Tibial nerve (tissue), 3 donors: ENCODE measurements around the gene THOC6.

Source experiments
- POLR2A ChIP-seq, 2 donors: fragments of 450-650 bp; IDR thresholded peaks; one replicate each; pipeline ENCODE4 v1.6.1; 2017; ENCODE audit warnings: antibody characterized with exemption in 2 of 2, mild to moderate bottlenecking in 2 of 2, moderate library complexity in 2 of 2
- TF ChIP-seq, protein P1 (sequence below), 5 experiments: fragments of 200-600 bp in 3 of 5; fragments of 450-650 bp in 2 of 5; sonication (generic) in 3 of 5; IDR thresholded peaks; one replicate each; pipeline ENCODE4 v1.5.1; 2016 to 2019; ENCODE audit warnings: antibody characterized with exemption in 5 of 5, mild to moderate bottlenecking in 3 of 5, moderate library complexity in 2 of 5

GRCh38 chr16:3009568-3010390 is 14.1 kb upstream of the THOC6 start:
- TF ChIP-seq, protein P1, sequence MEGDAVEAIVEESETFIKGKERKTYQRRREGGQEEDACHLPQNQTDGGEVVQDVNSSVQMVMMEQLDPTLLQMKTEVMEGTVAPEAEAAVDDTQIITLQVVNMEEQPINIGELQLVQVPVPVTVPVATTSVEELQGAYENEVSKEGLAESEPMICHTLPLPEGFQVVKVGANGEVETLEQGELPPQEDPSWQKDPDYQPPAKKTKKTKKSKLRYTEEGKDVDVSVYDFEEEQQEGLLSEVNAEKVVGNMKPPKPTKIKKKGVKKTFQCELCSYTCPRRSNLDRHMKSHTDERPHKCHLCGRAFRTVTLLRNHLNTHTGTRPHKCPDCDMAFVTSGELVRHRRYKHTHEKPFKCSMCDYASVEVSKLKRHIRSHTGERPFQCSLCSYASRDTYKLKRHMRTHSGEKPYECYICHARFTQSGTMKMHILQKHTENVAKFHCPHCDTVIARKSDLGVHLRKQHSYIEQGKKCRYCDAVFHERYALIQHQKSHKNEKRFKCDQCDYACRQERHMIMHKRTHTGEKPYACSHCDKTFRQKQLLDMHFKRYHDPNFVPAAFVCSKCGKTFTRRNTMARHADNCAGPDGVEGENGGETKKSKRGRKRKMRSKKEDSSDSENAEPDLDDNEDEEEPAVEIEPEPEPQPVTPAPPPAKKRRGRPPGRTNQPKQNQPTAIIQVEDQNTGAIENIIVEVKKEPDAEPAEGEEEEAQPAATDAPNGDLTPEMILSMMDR (IDR thresholded peaks at IDR 0.05), result no peak
- TF ChIP-seq POLR2A (IDR thresholded peaks at IDR 0.05), result no peak
